Right hindlimb (tissue), 1 donor: ENCODE results near the gene OMP.
A peak's percentile ranks its signal among the peaks of the same experiment; 100 is the strongest.
"Not testable (repeated sequence)": the region's sequence is repeated elsewhere in the genome, so short reads cannot be mapped to it uniquely, and the experiment has no call there.

Experiments
- DNase-seq: peaks from one replicate; pipeline ENCODE4 v3.0.0-alpha.2; 2018

Gene OMP, protein sequence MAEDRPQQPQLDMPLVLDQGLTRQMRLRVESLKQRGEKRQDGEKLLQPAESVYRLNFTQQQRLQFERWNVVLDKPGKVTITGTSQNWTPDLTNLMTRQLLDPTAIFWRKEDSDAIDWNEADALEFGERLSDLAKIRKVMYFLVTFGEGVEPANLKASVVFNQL

DNA sequence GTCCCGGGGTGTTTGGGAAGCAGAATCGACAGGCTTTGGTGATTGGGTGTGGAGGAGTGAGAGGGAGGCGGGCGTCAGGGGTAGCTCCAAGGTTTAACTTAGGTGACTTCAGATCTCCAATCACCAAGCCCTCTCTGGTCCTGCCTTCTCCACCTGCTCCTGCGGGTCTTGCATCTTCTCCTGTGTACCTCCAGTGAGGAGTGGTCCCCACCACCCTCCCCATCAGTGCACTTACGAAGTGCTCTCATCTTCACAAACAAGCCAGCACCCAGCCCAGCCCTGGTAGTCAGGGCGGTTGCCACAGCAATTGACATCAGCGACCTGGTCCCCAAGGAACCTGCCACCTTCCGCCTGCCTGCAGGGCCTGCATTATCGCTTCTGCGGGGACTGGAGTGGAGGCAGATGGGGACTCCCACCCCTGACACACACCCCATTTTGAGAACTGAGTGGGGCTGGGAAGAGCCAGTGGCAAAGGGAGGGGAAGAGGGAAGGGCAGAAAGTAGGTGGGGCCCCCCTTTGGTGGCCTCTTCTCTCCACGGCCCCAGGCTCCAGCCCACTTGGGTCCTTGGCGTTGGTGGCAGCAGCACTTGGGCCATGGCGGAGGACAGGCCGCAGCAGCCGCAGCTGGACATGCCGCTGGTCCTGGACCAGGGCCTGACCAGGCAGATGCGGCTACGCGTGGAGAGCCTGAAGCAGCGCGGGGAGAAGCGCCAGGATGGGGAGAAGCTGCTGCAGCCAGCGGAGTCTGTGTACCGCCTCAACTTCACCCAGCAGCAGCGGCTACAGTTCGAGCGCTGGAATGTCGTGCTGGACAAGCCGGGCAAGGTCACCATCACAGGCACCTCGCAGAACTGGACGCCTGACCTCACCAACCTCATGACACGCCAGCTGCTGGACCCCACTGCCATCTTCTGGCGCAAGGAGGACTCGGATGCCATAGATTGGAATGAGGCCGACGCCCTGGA, at the start of gene OMP:
Gene OMP, plus strand, starts transcription at position 595 of the 965 bp plus-strand sequence. Its CDS starts 0 bp downstream, at position 595.
- DNase-seq: no peak

DNA sequence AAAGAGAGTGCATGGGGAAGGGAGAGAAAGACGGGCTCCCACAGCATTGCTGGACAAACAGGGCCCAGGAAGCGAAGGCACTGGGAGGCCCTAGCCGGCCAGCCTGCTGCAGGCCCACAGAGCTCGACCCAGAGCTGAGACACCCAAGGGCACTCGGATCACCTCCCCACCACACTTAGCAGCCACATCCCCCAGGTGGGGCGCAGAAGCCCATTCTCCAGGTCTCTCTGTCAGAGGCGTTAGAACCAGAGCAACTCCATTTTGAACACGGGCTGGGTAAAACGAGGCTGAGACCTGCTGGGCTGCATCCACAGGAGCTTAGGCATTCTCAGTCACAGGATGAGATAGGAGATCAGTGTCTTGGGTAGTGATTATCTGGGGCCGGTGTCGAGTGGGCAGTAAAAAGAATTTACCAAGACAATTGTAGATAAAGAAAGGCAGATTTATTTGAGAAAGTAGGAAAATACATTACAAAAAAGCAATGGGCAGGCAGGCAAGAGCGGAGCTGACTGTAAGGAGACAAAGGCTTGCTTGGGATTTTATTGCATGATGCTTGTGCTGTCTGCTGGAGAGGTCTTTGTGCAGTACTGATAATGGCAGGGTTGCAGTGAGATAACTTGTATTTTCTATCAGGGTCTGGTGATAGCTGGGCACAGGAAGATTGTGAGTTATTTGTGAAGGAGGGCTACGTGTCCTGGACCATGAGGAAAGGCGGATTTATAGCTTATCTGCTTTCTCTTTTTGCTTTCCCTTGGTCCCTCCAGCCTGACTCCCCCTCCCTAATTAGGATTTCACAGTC, 49.2 kb upstream of the OMP start:
- no peak for DNase-seq

DNA sequence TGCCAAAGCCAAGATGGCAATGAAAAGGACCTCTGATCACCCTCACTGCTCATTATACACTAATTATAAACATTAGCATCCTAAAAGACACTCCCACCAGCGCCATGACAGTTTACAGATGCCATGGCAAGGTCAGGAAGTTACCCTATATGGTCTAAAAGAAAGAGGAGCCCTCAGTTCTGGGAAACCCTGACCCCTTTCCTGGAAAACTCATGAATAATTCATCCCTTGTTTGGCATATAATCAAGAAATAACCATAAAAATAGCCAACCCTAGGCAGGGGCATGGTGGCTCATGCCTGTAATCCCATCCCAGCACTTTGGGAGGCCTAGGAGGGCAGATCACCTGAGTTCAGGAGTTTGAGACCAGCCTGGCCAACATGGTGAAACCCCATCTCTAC, 48.6 kb upstream of the OMP start:
- no peak for DNase-seq

DNA sequence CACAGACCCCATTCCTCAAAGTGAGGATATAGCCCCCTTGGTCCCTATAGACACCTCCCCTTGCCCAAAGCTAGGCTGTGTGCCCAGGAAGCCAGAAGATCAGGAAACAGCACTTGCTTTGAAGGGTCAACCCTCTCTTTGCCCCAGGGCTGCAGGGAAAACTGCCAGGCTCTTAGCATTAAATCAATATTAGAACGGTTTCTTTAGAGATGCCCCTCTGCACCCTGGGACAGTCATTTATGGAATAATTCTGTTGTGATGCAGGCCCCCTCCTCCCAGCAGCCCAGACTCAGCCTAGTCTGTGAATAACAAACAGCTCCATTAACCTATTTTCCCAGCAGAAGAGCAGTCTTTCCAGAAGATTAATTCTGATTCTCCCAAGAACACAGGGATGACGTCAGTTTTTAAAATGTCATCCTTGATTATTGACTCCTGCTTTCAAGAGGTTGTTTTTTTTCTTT, 47.5 kb upstream of the OMP start:
- no peak for DNase-seq

DNA sequence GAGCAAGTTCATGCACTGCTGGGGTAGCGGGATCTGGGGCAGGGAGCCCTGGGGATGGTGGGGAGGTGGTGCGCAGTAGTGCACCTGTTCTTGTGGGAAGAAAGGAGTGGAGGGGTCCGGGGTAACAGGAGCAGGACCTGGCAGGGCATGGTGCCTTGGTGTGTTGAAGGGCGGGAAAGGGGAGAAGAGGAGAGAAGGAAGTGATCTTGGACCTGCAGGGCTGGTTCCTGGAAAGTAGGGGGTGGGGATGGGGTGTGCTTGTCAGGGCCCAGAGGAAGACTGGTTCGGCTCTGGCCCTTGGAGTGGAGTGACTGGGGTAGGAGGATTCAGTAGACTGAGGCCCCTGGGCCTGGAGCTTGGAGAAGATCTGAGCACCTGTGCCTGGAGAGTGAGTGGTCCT, 46.7 kb upstream of the OMP start:
- no peak for DNase-seq

DNA sequence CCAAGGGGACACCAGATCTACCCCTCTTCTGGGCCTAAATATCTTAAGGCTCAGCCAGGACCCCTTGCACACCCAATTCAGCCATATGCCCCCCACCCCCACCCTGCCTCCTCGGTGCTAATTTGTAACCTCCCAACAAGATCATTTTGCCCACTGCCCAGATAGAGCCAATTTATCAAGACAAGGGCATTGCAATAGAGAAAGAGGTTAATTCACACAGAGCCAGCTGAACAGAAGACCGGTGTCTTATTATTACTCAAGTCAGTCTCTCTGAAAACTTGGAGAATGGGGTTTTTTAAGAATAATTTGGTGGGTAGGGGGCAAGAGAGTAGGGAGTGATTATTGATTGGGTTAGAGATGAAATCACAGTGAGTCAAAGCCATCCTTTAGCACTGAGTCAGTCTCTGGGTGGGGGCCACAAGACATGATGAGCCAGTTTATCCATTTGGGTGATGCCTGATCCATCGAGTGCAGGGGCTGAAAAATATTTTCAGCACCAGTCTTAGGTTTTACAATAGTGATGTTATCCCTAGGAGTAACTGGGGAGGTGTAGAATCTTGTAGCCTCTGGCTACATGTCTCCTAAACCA, 45.7 kb upstream of the OMP start:
- no peak for DNase-seq

DNA sequence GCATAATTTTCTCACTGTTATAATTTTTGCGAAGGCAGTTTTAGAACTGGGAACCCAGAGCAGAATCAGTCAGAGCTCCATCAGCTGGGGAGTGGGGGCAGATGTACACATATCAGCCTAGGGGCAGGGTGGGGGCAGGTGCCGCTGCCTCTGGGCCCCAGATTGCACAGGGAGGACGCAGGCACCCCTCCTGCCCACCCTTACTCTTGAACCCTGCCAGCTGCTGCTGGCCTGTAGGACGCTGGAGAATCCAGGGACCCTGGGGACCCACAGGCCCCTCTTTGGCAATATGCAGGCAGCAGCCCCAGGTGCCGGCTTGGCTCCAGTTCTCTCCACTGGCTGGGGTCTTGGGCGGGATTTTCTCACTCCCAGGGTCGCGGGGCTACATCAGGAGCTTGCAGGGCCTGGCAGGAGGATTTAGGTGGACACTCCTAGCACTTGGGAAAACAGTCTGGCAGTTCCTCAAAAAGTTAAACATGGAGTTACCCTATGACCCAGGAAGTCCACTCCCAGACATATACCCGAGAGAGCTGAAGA, 44.6 kb upstream of the OMP start:
- no peak for DNase-seq

DNA sequence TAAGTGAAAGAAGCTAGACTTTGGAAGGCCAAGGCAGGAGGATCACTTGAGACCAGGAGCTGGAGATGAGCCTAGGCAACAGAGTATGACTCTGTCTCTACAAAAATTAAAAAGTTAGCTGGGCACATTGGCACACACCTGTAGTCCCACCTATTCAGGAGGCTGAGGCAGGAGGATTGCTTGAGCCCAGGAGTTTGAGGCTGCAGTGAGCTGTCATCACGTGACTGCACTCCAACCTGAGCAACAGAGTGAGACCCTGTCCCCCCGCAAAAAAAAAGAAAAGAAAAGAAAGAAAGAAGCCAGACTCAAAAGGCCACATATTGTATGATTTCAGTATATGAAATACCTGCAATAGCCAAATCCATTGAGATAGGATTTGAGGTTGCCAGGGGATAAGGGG, 43.7 kb upstream of the OMP start:
- no peak for DNase-seq

DNA sequence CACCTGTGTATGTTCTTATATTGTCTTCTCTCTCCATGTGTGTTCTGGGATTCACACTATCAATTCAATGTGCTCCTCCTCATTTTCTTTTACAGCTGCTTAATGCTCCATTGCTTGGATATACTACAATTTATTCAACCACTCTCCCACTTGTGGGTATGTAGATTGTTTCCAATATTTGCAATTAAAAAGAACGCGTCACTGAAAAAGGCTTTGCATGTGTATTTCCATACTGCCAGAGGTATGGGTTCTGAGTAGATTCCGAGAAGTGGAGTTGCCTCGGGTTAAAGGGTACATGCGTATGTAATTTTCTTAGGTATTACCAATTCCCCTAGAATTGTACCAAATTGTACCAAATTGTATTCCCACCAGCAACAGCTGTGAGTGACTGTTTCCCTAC, 42.8 kb upstream of the OMP start:
- no peak for DNase-seq

DNA sequence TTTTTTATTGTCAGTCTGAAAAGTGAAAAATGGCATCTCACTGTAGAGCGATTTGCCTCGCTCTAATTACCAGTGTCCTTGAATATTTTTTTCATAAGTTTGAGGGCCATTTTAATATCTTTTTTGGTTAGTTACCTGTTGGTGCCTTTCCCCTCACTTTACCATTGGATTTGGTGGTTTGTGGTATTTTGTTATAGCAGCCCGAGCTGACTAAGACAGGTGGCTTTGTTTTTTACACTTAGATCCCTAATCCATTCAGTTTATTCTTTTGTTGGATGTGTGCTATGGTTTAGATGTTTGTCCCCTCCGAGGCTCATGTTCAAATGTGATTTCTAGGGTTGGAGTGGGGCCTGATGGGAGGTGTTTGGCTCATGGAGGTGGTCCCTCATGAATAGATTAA, 42.4 kb upstream of the OMP start:
- DNase-seq: no peak

DNA sequence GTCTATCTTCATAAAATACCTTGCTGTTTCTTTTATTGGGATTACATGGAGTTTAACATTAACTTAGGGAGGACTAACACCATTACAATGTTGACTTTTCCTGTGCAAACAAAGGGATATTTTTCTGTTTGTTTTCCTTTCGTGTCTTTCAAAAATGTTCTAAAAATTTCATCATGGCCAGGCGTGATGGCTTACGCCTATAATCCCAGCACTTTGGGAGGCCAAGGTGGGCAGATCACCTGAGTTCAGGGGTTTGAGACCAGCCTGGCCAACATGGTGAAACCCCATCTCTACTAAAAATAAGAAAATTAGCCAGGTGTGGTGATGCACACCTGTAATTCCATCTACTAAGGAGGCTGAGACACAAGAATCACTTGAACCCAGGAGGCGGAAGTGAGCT, 41.4 kb upstream of the OMP start:
- not testable (repeated sequence) for DNase-seq

DNA sequence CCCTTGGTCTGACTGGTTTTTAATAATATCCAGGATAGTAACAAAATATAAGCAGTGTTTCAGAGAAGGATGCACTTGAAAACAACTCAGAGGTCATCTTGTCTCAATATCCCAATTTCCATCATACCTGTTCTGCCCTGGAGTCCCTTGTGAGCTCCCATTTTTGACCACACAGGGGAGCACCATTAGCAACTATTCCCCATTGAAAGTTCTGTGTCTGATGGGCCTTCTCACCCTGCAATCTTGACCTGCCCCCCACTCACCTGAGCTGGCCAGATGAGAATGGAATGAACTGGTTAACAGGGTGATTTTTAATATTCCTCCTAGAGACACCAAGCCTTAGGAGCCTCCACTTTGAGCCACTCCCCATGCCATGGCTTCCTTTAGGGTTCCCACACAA, 39.7 kb upstream of the OMP start:
- DNase-seq: no peak

DNA sequence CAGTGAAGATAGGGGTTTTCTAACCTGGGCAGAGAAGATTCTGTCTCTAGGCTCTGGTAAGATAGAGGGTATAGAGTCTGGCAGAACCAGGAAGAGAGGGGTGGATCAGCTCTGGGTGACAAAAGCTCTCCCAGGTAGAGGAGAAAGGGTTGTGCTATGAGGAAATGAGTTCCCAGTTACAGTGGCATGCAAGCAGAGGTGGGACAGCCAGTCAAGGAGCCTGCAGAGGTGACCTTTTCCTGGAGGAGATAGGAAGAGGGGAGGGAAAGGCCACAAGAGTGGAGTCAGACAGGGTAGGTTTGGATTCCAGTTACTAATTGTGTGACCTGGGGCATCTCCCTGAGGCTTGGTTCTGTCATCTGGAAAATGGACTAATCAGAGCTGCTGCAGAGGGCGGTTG, 39.2 kb upstream of the OMP start:
- DNase-seq: no peak

DNA sequence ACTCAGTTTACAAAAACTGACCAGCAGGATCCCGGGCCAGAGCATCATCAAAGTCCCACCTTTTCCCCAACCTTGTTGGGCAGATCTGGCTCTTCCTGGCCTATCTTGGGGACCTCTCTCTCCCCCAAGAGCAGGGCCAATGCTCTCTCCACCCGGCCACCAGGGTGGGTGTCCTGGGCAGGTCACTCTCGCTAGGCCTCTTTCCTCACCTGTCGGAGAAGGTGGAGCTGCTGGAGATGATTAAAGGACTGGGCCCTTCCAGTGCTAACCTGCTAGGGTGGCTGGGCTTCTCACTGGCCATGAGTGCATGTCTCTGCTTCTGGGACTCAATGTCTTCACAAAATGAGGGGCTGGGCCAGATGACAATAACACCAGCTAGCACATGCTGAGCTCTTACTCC, 38.8 kb upstream of the OMP start:
- no peak for DNase-seq

DNA sequence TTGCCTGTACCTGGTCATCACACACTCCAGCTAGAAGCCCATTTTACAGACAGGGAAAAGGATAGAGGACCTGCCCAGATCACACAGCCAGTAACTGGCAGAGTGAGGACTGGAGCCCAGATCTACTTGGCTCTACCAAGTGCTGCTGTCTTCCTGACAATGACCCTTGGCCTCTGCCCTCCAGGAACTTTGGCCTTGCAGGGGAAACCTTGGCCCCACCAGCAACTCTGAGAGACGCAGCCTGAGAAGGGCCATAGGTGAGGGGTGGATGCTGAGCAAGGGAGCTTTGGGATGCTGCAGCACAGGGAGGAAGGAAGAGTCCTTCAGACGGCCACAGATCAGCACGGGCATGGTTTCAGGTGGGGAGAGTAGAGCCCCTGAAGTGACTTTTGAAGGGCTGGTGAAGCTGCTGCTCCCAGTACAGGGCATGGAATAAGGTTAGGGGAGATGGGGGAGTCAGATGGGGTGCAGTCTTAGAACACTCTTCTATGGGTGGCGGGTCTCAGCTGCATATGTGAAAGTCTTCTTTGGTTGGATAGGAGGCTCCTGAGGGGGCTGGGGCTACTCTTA, 37.9 kb upstream of the OMP start:
- DNase-seq: no peak

DNA sequence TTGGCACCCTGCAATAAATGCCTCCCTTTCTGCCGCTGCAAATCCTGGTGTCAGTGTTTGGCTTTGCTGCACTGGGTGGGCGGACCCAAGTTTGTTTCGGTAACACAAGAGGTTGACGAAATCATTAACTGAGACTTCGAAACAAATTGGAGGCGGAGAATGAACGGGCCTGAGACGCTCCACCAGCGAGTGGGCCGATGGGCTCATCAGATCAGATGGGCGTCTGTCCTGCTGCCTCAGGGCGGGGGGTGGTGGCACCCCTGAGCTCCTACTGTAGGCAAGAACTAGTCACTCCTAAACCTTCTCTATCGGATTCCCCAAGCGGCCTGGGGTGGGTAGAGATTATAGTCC, 36.8 kb upstream of the OMP start:
- DNase-seq: no peak

DNA sequence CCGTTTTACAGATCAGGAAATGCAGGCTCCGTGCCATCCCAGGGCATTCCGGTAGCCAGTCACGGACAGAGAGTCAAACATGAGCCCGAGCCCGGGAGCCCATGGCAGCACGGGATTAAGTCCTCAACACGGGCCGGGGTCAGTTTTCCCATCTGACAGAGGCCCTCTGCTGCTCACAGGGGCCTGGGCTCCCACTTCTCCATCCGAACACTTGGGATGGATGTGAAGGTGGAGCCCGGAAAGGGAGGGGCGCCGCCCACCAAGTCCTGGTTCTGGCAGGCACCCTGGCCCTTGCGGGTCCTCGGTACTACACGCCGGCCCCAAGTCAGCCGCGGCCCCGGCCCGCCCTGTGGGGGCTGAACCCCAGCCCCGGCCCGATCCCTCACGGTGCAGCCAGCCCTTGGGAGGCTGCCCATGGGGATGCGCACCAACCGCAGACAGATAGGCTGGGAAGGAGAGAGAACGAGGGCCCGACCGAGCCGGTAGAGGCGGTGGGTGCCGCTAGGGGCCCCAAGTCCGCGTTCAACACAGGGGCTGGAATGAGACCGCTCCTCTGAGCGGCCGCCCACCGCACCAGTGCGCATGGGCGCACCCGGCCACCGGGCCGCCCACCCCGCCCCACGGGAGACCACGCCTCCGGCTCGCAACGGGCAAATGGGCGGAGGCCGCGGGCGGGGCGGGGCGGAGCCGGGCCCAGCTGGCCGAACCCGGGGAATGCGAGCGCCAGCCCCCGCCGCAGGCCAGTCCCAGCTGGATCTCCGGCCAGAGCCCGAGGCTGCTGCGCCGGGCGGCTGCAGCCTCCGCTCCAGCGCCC, 36.2 kb upstream of the OMP start, which contains the start of gene CAPN5:
Gene CAPN5, plus strand, starts transcription at position 743 of the 814 bp plus-strand sequence. CDS start 17,916 bp downstream, outside the sequence.
- DNase-seq: peak; percentile 97

DNA sequence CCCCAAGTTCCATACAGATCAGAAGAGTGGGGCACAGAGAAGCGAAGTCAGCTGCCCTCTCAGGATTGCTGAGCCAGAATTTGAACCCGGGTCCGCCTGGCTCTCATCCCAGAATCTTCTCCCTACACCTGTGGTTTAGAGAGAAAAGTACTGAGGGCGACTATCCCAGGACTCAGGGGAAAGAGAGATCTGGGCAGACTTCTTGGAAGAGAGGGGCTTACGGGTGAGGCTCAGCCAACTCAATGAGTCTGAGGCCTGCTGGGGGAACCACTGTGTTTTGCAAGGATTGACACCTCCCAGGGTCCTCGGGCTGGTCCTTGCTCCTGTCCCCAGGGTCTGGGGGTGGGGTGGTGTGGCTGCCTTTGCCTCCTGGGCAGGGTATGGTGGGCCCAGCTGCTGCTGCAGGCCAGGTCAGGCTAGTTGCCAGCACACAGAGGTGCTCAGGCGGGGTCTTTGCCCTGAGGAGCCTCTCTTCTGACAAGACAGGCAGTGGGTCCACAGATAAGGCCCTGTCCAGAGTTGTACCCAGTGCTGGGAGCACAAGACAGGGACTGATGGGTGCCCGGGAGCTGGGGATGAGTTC, 34.7 kb upstream of the OMP start:
- DNase-seq: no peak

DNA sequence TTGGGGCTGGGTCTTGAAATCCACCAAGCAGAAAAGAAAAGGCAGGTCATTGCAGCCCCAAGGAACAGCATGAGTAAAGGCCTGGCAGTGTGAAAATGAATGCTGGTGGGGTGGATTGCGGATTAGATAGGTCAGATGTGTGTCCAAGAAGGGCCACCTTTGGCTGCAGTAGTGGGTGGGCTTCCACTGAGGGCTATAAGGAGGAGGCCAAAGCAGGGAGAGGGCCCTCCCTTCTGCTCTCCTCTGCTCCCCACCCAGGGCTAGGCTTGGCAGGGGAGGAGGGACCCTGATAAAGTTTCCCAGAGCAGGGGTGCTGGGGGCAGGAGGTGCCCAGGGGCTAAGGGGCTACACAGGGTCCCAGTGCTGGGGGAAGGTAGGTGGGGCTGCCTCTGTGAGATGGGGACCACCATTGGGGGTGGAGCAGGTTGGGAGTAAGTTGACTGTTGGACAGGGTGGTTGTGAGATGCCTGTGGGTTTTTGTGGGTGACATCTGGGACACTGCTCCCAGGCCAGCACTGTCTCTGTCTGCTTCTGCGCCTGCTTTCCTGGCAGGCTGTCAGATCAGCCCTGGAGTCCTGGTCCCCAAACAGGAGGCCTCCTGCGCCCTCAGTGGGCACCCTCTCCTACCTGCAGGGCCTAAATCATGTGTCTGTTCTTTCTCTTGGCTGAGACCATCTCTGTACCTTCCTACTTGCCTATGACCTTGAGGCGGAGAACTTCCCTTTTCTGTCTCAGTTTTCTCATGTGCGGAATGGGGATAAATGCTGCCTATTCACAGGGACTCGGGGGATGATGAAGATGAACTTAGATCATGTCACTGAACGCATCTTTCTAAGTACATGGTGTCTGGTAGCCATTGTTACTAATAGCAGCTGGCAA, 33.9 kb upstream of the OMP start:
- no peak for DNase-seq

DNA sequence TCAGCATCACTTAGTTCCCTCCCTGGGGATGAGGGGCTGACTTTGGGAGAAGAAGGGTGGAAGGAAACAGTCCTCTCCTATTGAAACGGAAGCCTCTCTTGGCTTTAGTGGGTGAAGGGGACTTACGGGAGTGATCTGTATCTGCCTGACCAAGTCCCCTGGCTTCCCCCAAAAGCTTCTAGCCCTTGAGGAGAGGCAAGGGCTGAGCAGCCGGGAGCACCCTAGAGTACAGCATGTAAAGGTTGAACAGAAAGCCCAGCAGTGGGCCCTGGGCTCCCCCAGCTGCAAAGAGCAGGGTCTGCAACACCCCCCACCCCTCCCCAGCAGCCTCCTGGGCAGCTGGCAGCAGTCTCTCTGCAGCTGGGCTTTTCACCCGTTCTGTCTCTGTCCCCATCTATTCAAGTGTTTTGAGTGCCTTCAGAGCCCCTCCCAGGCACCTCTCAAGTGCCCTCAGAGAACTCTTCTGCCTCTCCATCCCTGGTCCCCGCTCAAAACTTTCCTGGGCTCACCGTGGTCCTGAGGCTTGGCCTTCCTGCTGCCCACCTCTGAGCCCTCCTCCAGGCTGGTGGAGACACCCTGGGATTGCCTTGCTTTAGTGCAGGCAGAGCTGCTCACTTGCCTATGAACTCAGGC, 33.2 kb upstream of the OMP start:
- DNase-seq: peak; percentile 9
